IMR-90 (cell line): ENCODE results near the gene NLGN4X. TPM values are rescaled to one million over a fixed set of nuclear protein-coding genes. Genes with fewer than 3 reads are reported as not detected.

Experiments used
- ATAC-seq: fragments of 200-7000 bp; cut with Tn5 transposase; 2 replicates; pipeline ENCODE4 v1.9.1; 2020; ENCODE audit warnings: low read depth, mild to moderate bottlenecking, moderate library complexity
- BruUV-seq: library from RNA; stranded (reverse); fragments of 400-500 nt; replicated peaks from 2 replicates; lab custom pipeline; 2021; lab: Mats Ljungman, UMichigan
- CTCF ChIA-PET: fragments of 300-600 bp; formaldehyde crosslinking; extraction: SDS; loops from one replicate; lab custom pipeline; 2021; ENCODE audit warnings: antibody characterized with exemption; lab: Yijun Ruan, JAX
- POLR2A ChIA-PET: fragments of 300-600 bp; sonication (Branson Sonifier 250); formaldehyde crosslinking; loops from one replicate; lab custom pipeline; 2022; ENCODE audit warnings: antibody characterized with exemption; ENCODE audit not compliant: unreplicated experiment; lab: Charles Lee
- DNase-seq: peaks from one replicate; pipeline ENCODE4 v3.0.0; 2013
- H2AFZ ChIP-seq: replicated peaks from 2 replicates; pipeline ENCODE3; 2013; ENCODE audit warnings: low read length, mild to moderate bottlenecking; ENCODE audit not compliant: poor library complexity
- H2AK5ac ChIP-seq: 2 replicates; pipeline ENCODE4 v1.6.1; 2013; ENCODE audit warnings: low read depth, low read length, inconsistent platforms
- H2AK9ac ChIP-seq: replicated peaks from 2 replicates; pipeline ENCODE3; 2013; ENCODE audit warnings: mild to moderate bottlenecking, low read depth, low read length, moderate library complexity; ENCODE audit not compliant: poor library complexity
- H2BK120ac ChIP-seq: 2 replicates; pipeline ENCODE4 v1.6.1; 2013; ENCODE audit warnings: low read depth, low read length, inconsistent platforms
- H2BK15ac ChIP-seq: 3 replicates; pipeline ENCODE4 v1.6.1; 2013; ENCODE audit warnings: low read depth, low read length, inconsistent platforms
- H2BK20ac ChIP-seq: 2 replicates; pipeline ENCODE4 v1.6.1; 2013; ENCODE audit warnings: low read depth, mild to moderate bottlenecking, inconsistent platforms, low read length, moderate library complexity
- H2BK5ac ChIP-seq: 2 replicates; pipeline ENCODE4 v1.6.1; 2013; ENCODE audit warnings: mild to moderate bottlenecking, low read depth, low read length, inconsistent platforms; ENCODE audit not compliant: poor library complexity, severe bottlenecking
- H3K14ac ChIP-seq: replicated peaks from 2 replicates; pipeline ENCODE4 v1.6.1; 2013; ENCODE audit warnings: low read depth, low read length, inconsistent platforms
- H3K18ac ChIP-seq: 2 replicates; pipeline ENCODE4 v1.6.1; 2013; ENCODE audit warnings: low read depth, low read length, control low read depth
- H3K23ac ChIP-seq: 2 replicates; pipeline ENCODE4 v1.6.1; 2013; ENCODE audit warnings: low read depth, low read length, inconsistent platforms
- H3K27ac ChIP-seq: 2 replicates; pipeline ENCODE4 v1.5.1; 2013; ENCODE audit warnings: mild to moderate bottlenecking, control low read depth, low read length; ENCODE audit not compliant: insufficient read depth
- H3K27me3 ChIP-seq: 2 replicates; pipeline ENCODE4 v1.6.1; 2013; ENCODE audit warnings: low read length; ENCODE audit not compliant: control insufficient read depth, insufficient read depth
- H3K36me3 ChIP-seq: 2 replicates; pipeline ENCODE4 v1.6.1; 2013; ENCODE audit warnings: low read length, mixed read lengths; ENCODE audit not compliant: control insufficient read depth, insufficient read depth
- H3K4ac ChIP-seq: 2 replicates; pipeline ENCODE4 v1.6.1; 2013; ENCODE audit warnings: low read depth, low read length, inconsistent platforms
- H3K4me1 ChIP-seq: 2 replicates; pipeline ENCODE4 v1.6.1; 2013; ENCODE audit warnings: low read length, mixed read lengths; ENCODE audit not compliant: control insufficient read depth, insufficient read depth
- H3K4me2 ChIP-seq: 2 replicates; pipeline ENCODE4 v1.6.1; 2013; ENCODE audit warnings: low read depth, mild to moderate bottlenecking, control low read depth, low read length, moderate library complexity
- H3K4me3 ChIP-seq: 2 replicates; pipeline ENCODE4 v1.5.1; 2013; ENCODE audit warnings: low read depth, mild to moderate bottlenecking, control low read depth, low read length, moderate library complexity; ENCODE audit not compliant: insufficient read depth
- H3K56ac ChIP-seq: 2 replicates; pipeline ENCODE4 v1.6.1; 2013; ENCODE audit warnings: low read length, inconsistent platforms; ENCODE audit not compliant: insufficient read depth; ENCODE audit errors: extremely low read depth
- H3K79me1 ChIP-seq, 2 experiments: 2 replicates each; pipeline ENCODE4 v1.6.1; 2013; ENCODE audit warnings: low read length in 2 of 2, inconsistent platforms in 1 of 2, low read depth in 1 of 2
- H3K9ac ChIP-seq: 2 replicates; pipeline ENCODE4 v1.6.1; 2013; ENCODE audit warnings: low read depth, low read length, control low read depth
- H3K9me1 ChIP-seq: 2 replicates; pipeline ENCODE4 v1.6.1; 2013; ENCODE audit warnings: low read length, inconsistent platforms; ENCODE audit not compliant: insufficient read depth
- H3K9me3 ChIP-seq: 2 replicates; pipeline ENCODE4 v1.6.1; 2013; ENCODE audit warnings: low read length; ENCODE audit not compliant: control insufficient read depth, insufficient read depth
- H4K20me1 ChIP-seq: 2 replicates; pipeline ENCODE4 v1.6.1; 2013; ENCODE audit warnings: low read length, inconsistent platforms; ENCODE audit not compliant: insufficient read depth
- H4K5ac ChIP-seq: 2 replicates; pipeline ENCODE4 v1.6.1; 2013; ENCODE audit warnings: mild to moderate bottlenecking, low read depth, low read length, control low read depth
- H4K8ac ChIP-seq, 2 experiments: 2 replicates each; pipeline ENCODE4 v1.6.1; 2013; ENCODE audit warnings: low read depth in 2 of 2, low read length in 2 of 2, control low read depth in 1 of 2, inconsistent platforms in 1 of 2
- H4K91ac ChIP-seq: 2 replicates; pipeline ENCODE4 v1.6.1; 2013; ENCODE audit warnings: low read depth, low read length, inconsistent platforms; ENCODE audit not compliant: insufficient read depth
- CEBPB ChIP-seq: IDR thresholded peaks from 2 replicates; pipeline ENCODE4 v1.6.1; 2012; ENCODE audit warnings: low read depth, low read length, improper control_type of control experiment
- FOS ChIP-seq: fragments of 150-350 bp; IDR thresholded peaks from 2 replicates; pipeline ENCODE4 v1.6.1; 2016; ENCODE audit warnings: low read depth, low read length
- MAFK ChIP-seq: IDR thresholded peaks from 2 replicates; pipeline ENCODE4 v1.6.1; 2012; ENCODE audit warnings: low read depth, low read length, improper control_type of control experiment
- MXI1 ChIP-seq: IDR thresholded peaks from 2 replicates; pipeline ENCODE4 v1.6.1; 2012; ENCODE audit warnings: low read depth, mild to moderate bottlenecking, low read length, moderate library complexity, borderline replicate concordance
- POLR2A ChIP-seq: IDR thresholded peaks from 2 replicates; pipeline ENCODE4 v1.6.1; 2012; ENCODE audit warnings: mild to moderate bottlenecking, low read depth, low read length
- RAD21 ChIP-seq: IDR thresholded peaks from 2 replicates; pipeline ENCODE4 v1.6.1; 2012; ENCODE audit warnings: low read length, improper control_type of control experiment
- RCOR1 ChIP-seq: IDR thresholded peaks from 2 replicates; pipeline ENCODE4 v1.6.1; 2012; ENCODE audit warnings: mild to moderate bottlenecking, low read length, improper control_type of control experiment; ENCODE audit not compliant: insufficient replicate concordance
- RFX5 ChIP-seq: IDR thresholded peaks from 2 replicates; pipeline ENCODE4 v1.8.0; 2012; ENCODE audit warnings: low read depth, mild to moderate bottlenecking, low read length, moderate library complexity
- SMC3 ChIP-seq: fragments of 150-350 bp; IDR thresholded peaks from 2 replicates; pipeline ENCODE4 v1.6.1; 2016; ENCODE audit warnings: low read depth, mild to moderate bottlenecking, antibody characterized with exemption, low read length, moderate library complexity
- dilution Hi-C: fragments of 300-500 bp; cut with HindIII; formaldehyde crosslinking; loops from one replicate; pipeline ENCODE4 v1.14.3; 2018; ENCODE audit warnings: low sequenced_read_pairs; ENCODE audit not compliant: unreplicated experiment
- in situ Hi-C: fragments of 300-500 bp; cut with MboI; formaldehyde crosslinking; loops from 3 replicates; pipeline ENCODE4 v1.14.3; 2019; ENCODE audit warnings: low sequenced_read_pairs, inconsistent platforms, mixed read lengths
- intact Hi-C: fragments of 100-400 bp; cut with micrococcal nuclease; formaldehyde crosslinking; loops from 2 replicates; pipeline ENCODE4 v1.10.0; 2022
- polyA plus RNA-seq, 3 experiments: library from polyadenylated mRNA; depleted of rRNA; stranded (reverse); fragments of >200 nt; gene quantifications; 2 replicates each; pipeline ENCODE4 v1.2.3, GENCODE V29; 2012; ENCODE audit warnings: low replicate concordance in 1 of 3
- total RNA-seq: library from RNA; depleted of rRNA; stranded (reverse); fragments of >200 nt; gene quantifications from 2 replicates; pipeline ENCODE4 v1.2.3, GENCODE V29; 2012

Gene NLGN4X
- total and polyA plus RNA-seq, 2 of the 4 experiments (the other 2 are of a cell fraction), result not detected

DNA sequence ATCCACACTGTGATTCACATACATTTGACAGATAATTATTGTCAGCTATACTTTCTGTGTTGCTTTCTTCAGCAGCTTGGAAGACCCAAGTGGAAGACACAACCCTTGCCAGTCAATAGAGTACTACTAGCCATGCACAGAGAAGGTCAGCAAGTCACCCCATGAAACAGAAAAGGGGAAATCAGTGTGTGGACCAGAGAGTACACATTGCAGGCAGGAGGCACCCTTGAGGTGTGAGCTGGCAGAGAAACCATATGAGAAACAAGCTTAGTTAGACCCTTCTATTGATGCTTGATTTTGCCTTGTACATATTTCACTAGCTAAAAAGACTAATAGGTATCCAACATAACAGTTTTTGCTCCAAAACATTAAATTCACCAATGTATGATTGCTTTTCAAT lies 99.5 kb downstream of the NLGN4X start:
- Histone ChIP-seq H3K4ac (no peak overlapping the region), H2BK5ac (no peak overlapping the region), H4K5ac (no peak overlapping the region), H3K23ac (no peak overlapping the region), H2AK9ac (no peak overlapping the region), H2BK20ac (no peak overlapping the region), H3K9me1 (no peaks in the 10 kb centered on the region), H3K9me3 (peaks cover 6% of the 10 kb centered on the region; the same call in 1 of the 2 replicates), H2BK15ac (no peak overlapping the region), H3K36me3 (no peaks in the 10 kb centered on the region), H2AK5ac (no peak overlapping the region), H3K27me3 (no peaks in the 10 kb centered on the region), H4K20me1 (no peaks in the 10 kb centered on the region), H4K91ac (no peak overlapping the region), H3K4me3 (no peak overlapping the region), H3K9ac (no peak overlapping the region), H3K4me1 (no peaks in the 10 kb centered on the region), H3K79me1 (no peaks in the 10 kb centered on the region), H2BK120ac (no peak overlapping the region), H3K27ac (no peak overlapping the region), H3K56ac (no peak overlapping the region), H3K4me2 (no peak overlapping the region), H4K8ac (no peak overlapping the region), H3K18ac (no peak overlapping the region), H3K14ac (no peak overlapping the region), H2AFZ (no peak overlapping the region)
- no peak for ATAC-seq
- BruUV-seq, result no TSS peak
- in situ Hi-C loops, result no loop called here
- CTCF ChIA-PET, result no interaction called here
- intact Hi-C loops, result no loop called here
- POLR2A ChIA-PET, result no interaction called here
- no peak for TF ChIP-seq RFX5
- no peak for TF ChIP-seq SMC3
- no peak for TF ChIP-seq FOS
- TF ChIP-seq POLR2A, result no peak
- TF ChIP-seq CEBPB, result no peak
- no peak for TF ChIP-seq RCOR1
- no peak for TF ChIP-seq RAD21
- TF ChIP-seq MXI1, result no peak
- TF ChIP-seq MAFK, result no peak
- dilution Hi-C loops, result no loop called here
- no peak for DNase-seq
